Osteocyte (in vitro differentiated cells): ENCODE data around the gene MYT1. TPM values are rescaled to one million over a fixed set of nuclear protein-coding genes. Genes with fewer than 3 reads are reported as not detected.

ENCODE experiments used
- DNase-seq: peaks from one replicate; pipeline ENCODE4 v3.0.0; 2021; ENCODE audit warnings: mixed read lengths; ENCODE audit not compliant: unreplicated experiment; ENCODE audit errors: extremely low spot score
- H3K27ac Mint-ChIP-seq: one replicate; pipeline ENCODE4 v1.8.0; 2021; ENCODE audit warnings: mild to moderate bottlenecking, mixed read lengths; ENCODE audit not compliant: unreplicated experiment
- H3K27me3 Mint-ChIP-seq: one replicate; pipeline ENCODE4 v1.8.0; 2021; ENCODE audit warnings: mixed read lengths; ENCODE audit not compliant: unreplicated experiment
- H3K36me3 Mint-ChIP-seq: one replicate; pipeline ENCODE4 v1.8.0; 2021; ENCODE audit warnings: mixed read lengths; ENCODE audit not compliant: unreplicated experiment
- H3K4me1 Mint-ChIP-seq: one replicate; pipeline ENCODE4 v1.8.0; 2021; ENCODE audit warnings: mixed read lengths; ENCODE audit not compliant: unreplicated experiment
- H3K4me3 Mint-ChIP-seq: one replicate; pipeline ENCODE4 v1.8.0; 2021; ENCODE audit warnings: mild to moderate bottlenecking, moderate library complexity, mixed read lengths; ENCODE audit not compliant: unreplicated experiment
- H3K9me3 Mint-ChIP-seq: one replicate; pipeline ENCODE4 v1.8.0; 2021; ENCODE audit warnings: mixed read lengths; ENCODE audit not compliant: unreplicated experiment
- CTCF ChIP-seq: fragments of 200-600 bp; sonication (generic); IDR thresholded peaks from 2 replicates; pipeline ENCODE4 v1.5.0; 2021; ENCODE audit warnings: antibody characterized with exemption, mild to moderate bottlenecking, moderate library complexity
- total RNA-seq: library from RNA; stranded (reverse); gene quantifications from 2 replicates; pipeline ENCODE4 v1.2.1, GENCODE V29; 2021

MYT1 gene
- total RNA-seq, 1 donor from 2014 or later, result not detected

GRCh38 chr20:64148581-64148980 lies 15.7 kb upstream of the MYT1 start:
- no peak for TF ChIP-seq CTCF
- no peak for DNase-seq

DNA sequence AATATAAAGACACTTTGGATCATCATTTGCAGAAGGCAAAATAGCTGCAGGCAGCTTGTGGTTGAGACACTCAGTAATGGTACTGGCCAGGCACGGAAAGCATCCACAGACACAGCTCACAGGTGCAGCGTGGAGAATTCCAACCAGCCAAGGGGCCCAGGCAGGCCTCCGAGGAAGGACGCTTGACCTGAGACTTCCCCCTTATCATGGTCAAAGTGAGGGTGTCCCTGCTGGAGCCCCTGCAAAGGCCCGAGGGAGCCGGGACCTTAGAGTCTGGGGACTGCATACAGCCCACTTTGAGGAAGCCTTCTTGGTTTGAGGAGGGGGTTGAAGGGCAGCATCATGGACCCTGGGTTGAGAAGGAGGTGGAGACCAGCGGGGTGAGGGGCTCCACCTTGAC lies 15.1 kb upstream of the MYT1 start:
- Mint-ChIP-seq H3K9me3 (peaks cover 9% of the 10 kb centered on the region), H3K36me3 (no peaks in the 10 kb centered on the region), H3K4me3 (no peak overlapping the region), H3K27me3 (peaks cover 6% of the 10 kb centered on the region), H3K27ac (no peak overlapping the region), H3K4me1 (no peaks in the 10 kb centered on the region)
- no peak for DNase-seq
- TF ChIP-seq CTCF, result no peak

More at GRCh38 chr20:64148581-64148980, 15.7 kb upstream of the MYT1 start:
- peaks cover 10% of the 10 kb centered on the region for H3K9me3 Mint-ChIP-seq
- H3K27ac Mint-ChIP-seq, result no peak overlapping the region
- H3K27me3 Mint-ChIP-seq, result peaks cover 6% of the 10 kb centered on the region
- H3K4me3 Mint-ChIP-seq, result no peak overlapping the region
- no peaks in the 10 kb centered on the region for H3K36me3 Mint-ChIP-seq
- no peaks in the 10 kb centered on the region for H3K4me1 Mint-ChIP-seq

- TF ChIP-seq CTCF, result no peak
- Mint-ChIP-seq H3K27ac (no peak overlapping the region), H3K36me3 (no peaks in the 10 kb centered on the region), H3K9me3 (peaks cover 2% of the 10 kb centered on the region), H3K4me1 (no peaks in the 10 kb centered on the region), H3K4me3 (no peak overlapping the region), H3K27me3 (peaks cover 6% of the 10 kb centered on the region)
- DNase-seq, result no peak
Observed at GRCh38 chr20:64149809-64150560, 14.3 kb upstream of the MYT1 start.

GRCh38 chr20:64150756-64151632 lies 13.3 kb upstream of the MYT1 start:
- Mint-ChIP-seq H3K36me3 (no peaks in the 10 kb centered on the region), H3K27me3 (peaks cover 10% of the 10 kb centered on the region), H3K4me1 (no peaks in the 10 kb centered on the region), H3K27ac (no peak overlapping the region), H3K9me3 (no peaks in the 10 kb centered on the region), H3K4me3 (no peak overlapping the region)
- TF ChIP-seq CTCF, result no peak
- no peak for DNase-seq
